RWPE2 (cell line): ENCODE measurements around the gene PLXNB1.

Source experiments
- ATAC-seq: fragments of 200-7000 bp; cut with Tn5 transposase; 3 replicates; pipeline ENCODE4 v1.9.1; 2021; ENCODE audit warnings: low read depth
- DNase-seq: peaks from one replicate; pipeline ENCODE4 v3.0.0-alpha.2; 2020; ENCODE audit warnings: low spot score
- H3K27ac ChIP-seq: fragments of 450-650 bp; 2 replicates; pipeline ENCODE4 v1.5.1; 2017; ENCODE audit warnings: mild to moderate bottlenecking; ENCODE audit not compliant: poor library complexity, severe bottlenecking
- H3K27me3 ChIP-seq: fragments of 250-450 bp; sonication (Bioruptor Pico); 2 replicates; pipeline ENCODE4 v1.5.1; 2021; ENCODE audit warnings: mild to moderate bottlenecking, moderate library complexity; ENCODE audit not compliant: insufficient read depth, poor library complexity, severe bottlenecking
- H3K36me3 ChIP-seq: fragments of 250-450 bp; sonication (Bioruptor Pico); 2 replicates; pipeline ENCODE4 v1.5.1; 2020; ENCODE audit warnings: low read depth, mild to moderate bottlenecking, moderate library complexity
- H3K4me1 ChIP-seq: fragments of 250-450 bp; sonication (Bioruptor Pico); 2 replicates; pipeline ENCODE4 v1.5.1; 2021; ENCODE audit warnings: mild to moderate bottlenecking, moderate library complexity; ENCODE audit not compliant: insufficient read depth, poor library complexity, severe bottlenecking
- H3K4me3 ChIP-seq: fragments of 250-450 bp; sonication (Bioruptor Pico); 2 replicates; pipeline ENCODE4 v1.5.1; 2021; ENCODE audit warnings: mild to moderate bottlenecking, moderate library complexity; ENCODE audit not compliant: severe bottlenecking
- H3K9me3 ChIP-seq: fragments of 250-450 bp; sonication (Bioruptor Pico); 2 replicates; pipeline ENCODE4 v1.5.1; 2021; ENCODE audit warnings: mild to moderate bottlenecking, moderate library complexity; ENCODE audit not compliant: severe bottlenecking
- CTCF ChIP-seq: fragments of 450-650 bp; IDR thresholded peaks from one replicate; pipeline ENCODE4 v1.5.1; 2017; ENCODE audit warnings: mild to moderate bottlenecking, moderate library complexity; ENCODE audit not compliant: poor library complexity, severe bottlenecking

The PLXNB1 gene

GRCh38 chr3:48398701-48399386 is 31.0 kb downstream of the PLXNB1 start:
- no peak for ATAC-seq
- peaks cover 27% of the 10 kb centered on the region for H3K36me3 ChIP-seq
- TF ChIP-seq CTCF = no peak
- no peak overlapping the region for H3K4me3 ChIP-seq
- no peak for DNase-seq
- H3K4me1 ChIP-seq = peaks cover 15% of the 10 kb centered on the region
- no peak overlapping the region for H3K27ac ChIP-seq
- H3K27me3 ChIP-seq = no peaks in the 10 kb centered on the region
- H3K9me3 ChIP-seq = no peaks in the 10 kb centered on the region

GRCh38 chr3:48397767-48398681 is 31.9 kb downstream of the PLXNB1 start:
- ATAC-seq (no peak), DNase-seq (no peak)
- H3K27ac ChIP-seq = no peak overlapping the region

GRCh38 chr3:48395714-48396113 is 34.2 kb downstream of the PLXNB1 start:
- DNase-seq = no peak
- ATAC-seq = no peak
- Histone ChIP-seq H3K9me3 (no peaks in the 10 kb centered on the region), H3K4me3 (no peak overlapping the region), H3K4me1 (no peaks in the 10 kb centered on the region), H3K36me3 (peaks cover under 1% of the 10 kb centered on the region; the same call in 1 of the 2 replicates), H3K27ac (no peak overlapping the region), H3K27me3 (no peaks in the 10 kb centered on the region)
- no peak for TF ChIP-seq CTCF

More at GRCh38 chr3:48397767-48398681, 31.9 kb downstream of the PLXNB1 start:
- Histone ChIP-seq H3K4me3 (no peak overlapping the region), H3K27me3 (no peaks in the 10 kb centered on the region), H3K9me3 (no peaks in the 10 kb centered on the region), H3K4me1 (peaks cover 15% of the 10 kb centered on the region), H3K36me3 (peaks cover 20% of the 10 kb centered on the region)
- TF ChIP-seq CTCF = no peak

GRCh38 chr3:48394391-48394790 is 35.5 kb downstream of the PLXNB1 start:
- H3K27me3 ChIP-seq = no peaks in the 10 kb centered on the region
- DNase-seq (no peak), ATAC-seq (no peak)
- H3K27ac ChIP-seq = no peak overlapping the region
- H3K4me3 ChIP-seq = no peak overlapping the region
- no peak for TF ChIP-seq CTCF
- H3K36me3 ChIP-seq = no peaks in the 10 kb centered on the region
- no peaks in the 10 kb centered on the region for H3K4me1 ChIP-seq
- no peaks in the 10 kb centered on the region for H3K9me3 ChIP-seq
